ENCODE results near the gene TNRC6B.
A peak's percentile ranks its signal among the peaks of the same experiment; 100 is the strongest.

Gene TNRC6B

GRCh38 chr22:40385036-40385782 lies 207.5 kb downstream of the TNRC6B start:
- Histone ChIP-seq H3K27ac (ENCODE audit: low read length) (peak overlapping the region; percentile 17; the same call in 1 of the 2 replicates), H3K4me2 (ENCODE audit: low read depth, low read length) (peak overlapping the region; percentile 48), H3K9me3 (replicated peaks; ENCODE audit: insufficient read depth, low read length) (no peaks in the 10 kb centered on the region), H3K9me2 (replicated peaks; ENCODE audit: insufficient read depth, low read length) (no peaks in the 10 kb centered on the region), H3K27me3 (replicated peaks; ENCODE audit: insufficient read depth, low read length) (no peaks in the 10 kb centered on the region), H3K79me2 (ENCODE audit: low read length) (peaks cover 40% of the 10 kb centered on the region), H2AFZ (ENCODE audit: low read length) (no peak overlapping the region), H3K36me3 (replicated peaks; ENCODE audit: insufficient read depth, low read length) (no peaks in the 10 kb centered on the region), H3K4me3 (ENCODE audit: low read length) (peak overlapping the region; percentile 26), H4K20me1 (ENCODE audit: insufficient read depth, low read length) (no peaks in the 10 kb centered on the region), H3F3A (ENCODE audit: insufficient read depth, low read length) (peaks cover 11% of the 10 kb centered on the region; the same call in 1 of the 2 replicates), H3K4me1 (ENCODE audit: low read length) (peaks cover 5% of the 10 kb centered on the region; the same call in 1 of the 2 replicates), H3K9ac (ENCODE audit: low read length) (no peak overlapping the region)
- peak; percentile 50 for DNase-seq
- TF ChIP-seq EZH2phosphoT487 (IDR thresholded peaks at IDR 0.05; ENCODE audit: low read length) (no peak), EZH2 (optimal IDR thresholded peaks at IDR 0.05; ENCODE audit: low read depth, low read length) (no peak)
- TF ChIP-seq, protein P1, sequence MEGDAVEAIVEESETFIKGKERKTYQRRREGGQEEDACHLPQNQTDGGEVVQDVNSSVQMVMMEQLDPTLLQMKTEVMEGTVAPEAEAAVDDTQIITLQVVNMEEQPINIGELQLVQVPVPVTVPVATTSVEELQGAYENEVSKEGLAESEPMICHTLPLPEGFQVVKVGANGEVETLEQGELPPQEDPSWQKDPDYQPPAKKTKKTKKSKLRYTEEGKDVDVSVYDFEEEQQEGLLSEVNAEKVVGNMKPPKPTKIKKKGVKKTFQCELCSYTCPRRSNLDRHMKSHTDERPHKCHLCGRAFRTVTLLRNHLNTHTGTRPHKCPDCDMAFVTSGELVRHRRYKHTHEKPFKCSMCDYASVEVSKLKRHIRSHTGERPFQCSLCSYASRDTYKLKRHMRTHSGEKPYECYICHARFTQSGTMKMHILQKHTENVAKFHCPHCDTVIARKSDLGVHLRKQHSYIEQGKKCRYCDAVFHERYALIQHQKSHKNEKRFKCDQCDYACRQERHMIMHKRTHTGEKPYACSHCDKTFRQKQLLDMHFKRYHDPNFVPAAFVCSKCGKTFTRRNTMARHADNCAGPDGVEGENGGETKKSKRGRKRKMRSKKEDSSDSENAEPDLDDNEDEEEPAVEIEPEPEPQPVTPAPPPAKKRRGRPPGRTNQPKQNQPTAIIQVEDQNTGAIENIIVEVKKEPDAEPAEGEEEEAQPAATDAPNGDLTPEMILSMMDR (IDR thresholded peaks at IDR 0.05; ENCODE audit: low read length), result no peak; the same call in 1 of the 2 replicates
